ENCODE measurements around the gene NMRK1.

DNA sequence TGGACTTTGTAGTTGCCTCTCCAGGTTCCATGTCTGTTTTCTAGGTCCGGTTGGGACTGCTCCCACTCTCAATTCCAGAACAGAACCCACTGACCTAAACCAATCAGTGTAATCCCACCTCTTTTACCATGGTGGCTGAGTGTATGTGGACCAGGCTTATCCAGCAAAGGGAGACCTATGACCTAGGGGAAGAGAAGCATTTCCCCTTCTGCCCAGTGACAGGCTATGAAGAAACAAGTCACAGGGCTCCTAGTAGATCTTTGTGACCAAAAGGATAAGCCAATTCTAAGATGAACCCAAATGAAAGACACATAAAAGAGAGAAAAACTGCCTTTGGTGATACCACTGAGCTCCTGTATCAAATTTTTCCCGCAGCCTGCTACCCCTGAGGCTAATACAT, 6.3 kb downstream of the NMRK1 start:
- TF ChIP-seq, protein P1, sequence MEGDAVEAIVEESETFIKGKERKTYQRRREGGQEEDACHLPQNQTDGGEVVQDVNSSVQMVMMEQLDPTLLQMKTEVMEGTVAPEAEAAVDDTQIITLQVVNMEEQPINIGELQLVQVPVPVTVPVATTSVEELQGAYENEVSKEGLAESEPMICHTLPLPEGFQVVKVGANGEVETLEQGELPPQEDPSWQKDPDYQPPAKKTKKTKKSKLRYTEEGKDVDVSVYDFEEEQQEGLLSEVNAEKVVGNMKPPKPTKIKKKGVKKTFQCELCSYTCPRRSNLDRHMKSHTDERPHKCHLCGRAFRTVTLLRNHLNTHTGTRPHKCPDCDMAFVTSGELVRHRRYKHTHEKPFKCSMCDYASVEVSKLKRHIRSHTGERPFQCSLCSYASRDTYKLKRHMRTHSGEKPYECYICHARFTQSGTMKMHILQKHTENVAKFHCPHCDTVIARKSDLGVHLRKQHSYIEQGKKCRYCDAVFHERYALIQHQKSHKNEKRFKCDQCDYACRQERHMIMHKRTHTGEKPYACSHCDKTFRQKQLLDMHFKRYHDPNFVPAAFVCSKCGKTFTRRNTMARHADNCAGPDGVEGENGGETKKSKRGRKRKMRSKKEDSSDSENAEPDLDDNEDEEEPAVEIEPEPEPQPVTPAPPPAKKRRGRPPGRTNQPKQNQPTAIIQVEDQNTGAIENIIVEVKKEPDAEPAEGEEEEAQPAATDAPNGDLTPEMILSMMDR (IDR thresholded peaks at IDR 0.05), result no peak
- TF ChIP-seq POLR2A (IDR thresholded peaks at IDR 0.05), result no peak

Data from lower leg skin (tissue), 3 donors.